ENCODE results near the gene LRRC8B. TPM values are rescaled to one million over a fixed set of nuclear protein-coding genes. Genes with fewer than 3 reads are reported as not detected.
A peak's percentile ranks its signal among the peaks of the same experiment; 100 is the strongest.

Gene LRRC8B
- total and polyA plus RNA-seq, 9 of the 15 experiments (the other 6 are each of a cell fraction or from before 2014, with no cell fraction given), result 4.3 to 43.7 (median 14.4) TPM

- TF ChIP-seq ZNF121 (CRISPR knock-in tag; conservative IDR thresholded peaks at IDR 0.05) (no peak), EWSR1 (IDR thresholded peaks at IDR 0.05; ENCODE audit: borderline replicate concordance, low read depth, partially characterized antibody) (no peak), PRMT5 (CRISPR knock-in tag; IDR thresholded peaks at IDR 0.05) (no peak), NUFIP1 (IDR thresholded peaks at IDR 0.05; ENCODE audit: partially characterized antibody) (no peak), XRCC3 (IDR thresholded peaks at IDR 0.05) (no peak), HDAC2 (IDR thresholded peaks at IDR 0.05) (peak; percentile 97), ZNF740 (CRISPR knock-in tag; IDR thresholded peaks at IDR 0.05) (no peak), ZNF740 (tag; IDR thresholded peaks at IDR 0.05) (no peak), ZFX (CRISPR knock-in tag; IDR thresholded peaks at IDR 0.05) (peak; percentile 47; the same call in 1 of the 2 replicates), MYNN (IDR thresholded peaks at IDR 0.05) (peak; percentile 89), MYNN (CRISPR knock-in tag; IDR thresholded peaks at IDR 0.05) (no peak), POLR2G (IDR thresholded peaks at IDR 0.05; ENCODE audit: low read depth, low read length) (no peak), ZEB2 (IDR thresholded peaks at IDR 0.05) (peak; percentile 99), KDM1A (IDR thresholded peaks at IDR 0.05) (peak; percentile 97 to 98), E2F5 (CRISPR knock-in tag; IDR thresholded peaks at IDR 0.05) (no peak), ETV5 (CRISPR knock-in tag; IDR thresholded peaks at IDR 0.05; ENCODE audit: low read depth) (peak; percentile 88), MTA2 (IDR thresholded peaks at IDR 0.05; ENCODE audit: low read depth) (peak; percentile 98), ZNF239 (CRISPR knock-in tag; IDR thresholded peaks at IDR 0.05) (peak; percentile 75), ZNF280A (IDR thresholded peaks at IDR 0.05; ENCODE audit: low read depth, partially characterized antibody) (no peak), WHSC1 (IDR thresholded peaks at IDR 0.05; ENCODE audit: low read length) (no peak), HNRNPUL1 (IDR thresholded peaks at IDR 0.05; ENCODE audit: low read length) (no peak), ZBTB12 (CRISPR knock-in tag; IDR thresholded peaks at IDR 0.05) (0 out of 2 replicates have a peak, but pooled peaks have one; percentile 56), ATF3 (IDR thresholded peaks at IDR 0.05) (peak; percentile 99), ATF3 (CRISPR knock-in tag; conservative IDR thresholded peaks at IDR 0.05) (peak; percentile 95), ZNF778 (CRISPR knock-in tag; IDR thresholded peaks at IDR 0.05) (no peak), CCNT2 (IDR thresholded peaks at IDR 0.05; ENCODE audit: borderline replicate concordance, extremely low read depth, insufficient read length, low read depth, low read length) (peak; percentile 86)
Observed at GRCh38 chr1:89545264-89546038, 20.8 kb downstream of the LRRC8B start (continued).
